ENCODE data around the gene ANKRD34A.

ANKRD34A gene

GRCh38 chr1:145961109-145961424 is 3.3 kb downstream of the ANKRD34A start:
- Mint-ChIP-seq H3K36me3 (ENCODE audit: low read depth) (no peaks in the 10 kb centered on the region), H3K27me3 (ENCODE audit: low read depth) (peaks cover 30% of the 10 kb centered on the region), H3K27ac (peak overlapping the region; percentile 84 to 94 (median 89)), H3K9me3 (no peaks in the 10 kb centered on the region), H3K4me3 (peak overlapping the region; percentile 97 to 98 (median 98)), H3K4me1 (peaks cover 46% of the 10 kb centered on the region)
- TF ChIP-seq, protein P1, sequence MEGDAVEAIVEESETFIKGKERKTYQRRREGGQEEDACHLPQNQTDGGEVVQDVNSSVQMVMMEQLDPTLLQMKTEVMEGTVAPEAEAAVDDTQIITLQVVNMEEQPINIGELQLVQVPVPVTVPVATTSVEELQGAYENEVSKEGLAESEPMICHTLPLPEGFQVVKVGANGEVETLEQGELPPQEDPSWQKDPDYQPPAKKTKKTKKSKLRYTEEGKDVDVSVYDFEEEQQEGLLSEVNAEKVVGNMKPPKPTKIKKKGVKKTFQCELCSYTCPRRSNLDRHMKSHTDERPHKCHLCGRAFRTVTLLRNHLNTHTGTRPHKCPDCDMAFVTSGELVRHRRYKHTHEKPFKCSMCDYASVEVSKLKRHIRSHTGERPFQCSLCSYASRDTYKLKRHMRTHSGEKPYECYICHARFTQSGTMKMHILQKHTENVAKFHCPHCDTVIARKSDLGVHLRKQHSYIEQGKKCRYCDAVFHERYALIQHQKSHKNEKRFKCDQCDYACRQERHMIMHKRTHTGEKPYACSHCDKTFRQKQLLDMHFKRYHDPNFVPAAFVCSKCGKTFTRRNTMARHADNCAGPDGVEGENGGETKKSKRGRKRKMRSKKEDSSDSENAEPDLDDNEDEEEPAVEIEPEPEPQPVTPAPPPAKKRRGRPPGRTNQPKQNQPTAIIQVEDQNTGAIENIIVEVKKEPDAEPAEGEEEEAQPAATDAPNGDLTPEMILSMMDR (IDR thresholded peaks at IDR 0.05; ENCODE audit: unreplicated experiment in 3 of 3), result no peak

- TF ChIP-seq, protein P1 (IDR thresholded peaks at IDR 0.05; ENCODE audit: unreplicated experiment in 3 of 3), result peak; percentile 20 to 23 (median 20)
- peak overlapping the region; percentile 84 to 94 (median 89) for H3K27ac Mint-ChIP-seq
- H3K4me3 Mint-ChIP-seq, result peak overlapping the region; percentile 97 to 98 (median 98)
- H3K4me1 Mint-ChIP-seq, result peaks cover 51% of the 10 kb centered on the region
- H3K9me3 Mint-ChIP-seq, result no peaks in the 10 kb centered on the region
- H3K27me3 Mint-ChIP-seq (ENCODE audit: low read depth), result peaks cover 30% of the 10 kb centered on the region
- no peaks in the 10 kb centered on the region for H3K36me3 Mint-ChIP-seq (ENCODE audit: low read depth)
Observed at GRCh38 chr1:145960468-145961108, 3.8 kb downstream of the ANKRD34A start.

DNA sequence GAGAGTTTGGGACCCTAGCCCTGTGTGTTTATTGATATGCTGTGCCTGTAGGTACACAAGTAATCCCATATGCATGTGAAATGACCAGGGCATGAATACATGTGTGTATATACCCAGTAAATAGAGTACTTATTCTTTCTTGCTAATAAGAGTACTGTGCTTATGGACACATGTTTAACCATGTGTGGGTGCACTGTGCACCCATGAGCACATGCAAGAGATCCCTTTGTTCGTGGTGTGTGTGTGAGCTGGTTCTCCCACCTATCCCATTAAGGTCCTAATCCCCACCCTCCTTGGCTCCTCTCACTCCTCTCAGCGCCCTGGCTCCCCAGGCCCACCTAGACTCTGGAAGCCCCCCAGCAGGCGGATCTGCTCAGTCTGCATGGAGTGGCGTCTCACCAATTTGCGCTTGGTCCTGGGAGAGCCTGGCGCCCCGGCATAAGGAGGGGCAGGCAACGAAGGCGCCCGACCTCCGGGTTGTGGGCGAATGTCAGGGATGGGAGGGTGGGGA is 4.4 kb downstream of the ANKRD34A start:
- Mint-ChIP-seq H3K4me3 (peak overlapping the region; percentile 97 to 98 (median 98)), H3K27me3 (ENCODE audit: low read depth) (peaks cover 30% of the 10 kb centered on the region), H3K4me1 (peaks cover 53% of the 10 kb centered on the region), H3K36me3 (ENCODE audit: low read depth) (no peaks in the 10 kb centered on the region), H3K27ac (peak overlapping the region; percentile 38 to 62 (median 61)), H3K9me3 (no peaks in the 10 kb centered on the region)
- TF ChIP-seq, protein P1 (IDR thresholded peaks at IDR 0.05; ENCODE audit: unreplicated experiment in 3 of 3), result no peak

DNA sequence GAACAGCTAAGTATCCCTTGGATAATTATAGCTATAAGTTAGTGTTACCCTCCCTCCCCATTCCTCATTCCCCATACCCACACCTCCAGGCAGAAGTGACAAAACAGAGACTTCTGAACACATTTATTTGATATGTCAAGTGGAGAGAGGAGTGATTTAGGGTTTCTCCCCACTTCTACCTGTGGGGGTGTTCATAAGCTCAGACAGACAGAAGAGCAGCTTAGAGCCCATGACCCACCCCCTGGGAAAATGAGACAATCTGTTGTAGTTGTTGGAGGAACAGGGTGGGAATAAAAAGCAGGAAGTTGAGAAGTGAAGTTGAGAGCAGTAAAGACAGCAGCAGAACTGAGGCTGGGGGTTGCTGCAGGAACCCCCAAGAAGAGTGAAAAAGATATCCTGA is 5.0 kb downstream of the ANKRD34A start:
- peak overlapping the region; percentile 97 to 98 (median 98) for H3K4me3 Mint-ChIP-seq
- peak overlapping the region; percentile 38 to 62 (median 61) for H3K27ac Mint-ChIP-seq
- no peaks in the 10 kb centered on the region for H3K36me3 Mint-ChIP-seq (ENCODE audit: low read depth)
- no peaks in the 10 kb centered on the region for H3K9me3 Mint-ChIP-seq
- TF ChIP-seq, protein P1 (IDR thresholded peaks at IDR 0.05; ENCODE audit: unreplicated experiment in 3 of 3), result no peak
- H3K27me3 Mint-ChIP-seq (ENCODE audit: low read depth), result peaks cover 28% of the 10 kb centered on the region
- peaks cover 53% of the 10 kb centered on the region for H3K4me1 Mint-ChIP-seq

DNA sequence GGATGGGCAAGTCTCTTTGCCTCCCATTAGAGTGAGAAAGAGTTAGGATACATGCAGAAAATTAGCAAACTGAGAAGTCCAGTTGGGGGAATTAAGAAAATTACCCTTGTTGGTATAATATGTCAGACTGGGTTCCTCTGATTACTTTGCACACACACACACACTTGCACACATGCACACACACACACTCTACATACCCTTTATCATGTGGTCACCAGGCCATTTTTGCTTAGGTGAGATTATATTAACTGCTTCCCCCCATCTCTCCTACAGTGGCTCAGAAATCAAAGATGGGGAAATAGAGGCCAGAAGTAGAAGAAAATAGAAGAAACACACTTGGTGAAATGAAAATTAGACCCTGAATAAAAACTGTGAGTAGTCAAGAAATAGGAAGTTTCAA is 5.6 kb downstream of the ANKRD34A start:
- H3K27me3 Mint-ChIP-seq (ENCODE audit: low read depth), result peaks cover 26% of the 10 kb centered on the region
- H3K36me3 Mint-ChIP-seq (ENCODE audit: low read depth), result no peaks in the 10 kb centered on the region
- TF ChIP-seq, protein P1 (IDR thresholded peaks at IDR 0.05; ENCODE audit: unreplicated experiment in 3 of 3), result no peak
- no peaks in the 10 kb centered on the region for H3K9me3 Mint-ChIP-seq
- peaks cover 51% of the 10 kb centered on the region for H3K4me1 Mint-ChIP-seq
- H3K4me3 Mint-ChIP-seq, result peak overlapping the region; percentile 97 to 98 (median 98)
- H3K27ac Mint-ChIP-seq, result peak overlapping the region in 2 of 3 experiments; percentile 61 to 89

Data from nephron (organoid).